M059J (cell line): ENCODE results near the gene ADRA2B. TPM values are rescaled to one million over a fixed set of nuclear protein-coding genes. Genes with fewer than 3 reads are reported as not detected.
"Not testable (repeated sequence)": the region's sequence is repeated elsewhere in the genome, so short reads cannot be mapped to it uniquely, and the experiment has no call there.

Experiments used
- DNase-seq: peaks from one replicate; pipeline ENCODE4 v3.0.0-alpha.2; 2012; ENCODE audit warnings: low read depth
- total RNA-seq: library from RNA; depleted of rRNA; stranded (reverse); fragments of >200 nt; shearing (Covaris generic); gene quantifications from 2 replicates; pipeline ENCODE4 v1.2.3, GENCODE V29; 2014; rRNA removed

The ADRA2B gene
- total RNA-seq, 1 experiment from 2014 or later, result not detected

- not testable (repeated sequence) for DNase-seq
Measured at GRCh38 chr2:96069878-96070277, 46.5 kb downstream of the ADRA2B start.

- not testable (repeated sequence) for DNase-seq
Measured at GRCh38 chr2:96067902-96068581, 48.3 kb downstream of the ADRA2B start.

GRCh38 chr2:96067098-96067660, 49.2 kb downstream of the ADRA2B start:
- not testable (repeated sequence) for DNase-seq

- not testable (repeated sequence) for DNase-seq
Measured at GRCh38 chr2:96066511-96066910, 49.9 kb downstream of the ADRA2B start.

- not testable (repeated sequence) for DNase-seq
Measured at GRCh38 chr2:96065954-96066353, 50.4 kb downstream of the ADRA2B start.

GRCh38 chr2:96065381-96065930, 50.9 kb downstream of the ADRA2B start:
- DNase-seq, result no peak

- not testable (repeated sequence) for DNase-seq
Measured at GRCh38 chr2:96064760-96065159, 51.6 kb downstream of the ADRA2B start.

GRCh38 chr2:96064047-96064675, 52.2 kb downstream of the ADRA2B start:
- DNase-seq, result not testable (repeated sequence)

GRCh38 chr2:96063116-96063899, 53.1 kb downstream of the ADRA2B start:
- peak; percentile 68 for DNase-seq

Other genes with a start within 250 kb of the ADRA2B start
- 7.1 TPM in 2 replicates for gene ANKRD36C, start 124.7 kb downstream of the ADRA2B start, total RNA-seq
- not detected in 2 replicates for gene GPAT2, start 81.7 kb downstream of the ADRA2B start, total RNA-seq
- 0.17 TPM in 1 of 2 replicates, not detected in the other for gene ASTL, start 21.9 kb upstream of the ADRA2B start, total RNA-seq
- 75.8 and 103 TPM in 2 replicates for gene DUSP2, start 28.9 kb upstream of the ADRA2B start, total RNA-seq
- 134 and 160 TPM in 2 replicates for gene STARD7, start 92.3 kb upstream of the ADRA2B start, total RNA-seq
- 33.8 and 45.3 TPM in 2 replicates for gene TMEM127, start 149.4 kb upstream of the ADRA2B start, total RNA-seq
- 89.1 and 115 TPM in 2 replicates for gene CIAO1, start 149.7 kb upstream of the ADRA2B start, total RNA-seq
- 26.8 and 51.4 TPM in 2 replicates for gene SNRNP200, start 189.0 kb upstream of the ADRA2B start, total RNA-seq
- gene ITPRIPL1, start 208.7 kb upstream of the ADRA2B start, total RNA-seq, result 1.3 and 3.2 TPM in 2 replicates
- 35.5 and 53.6 TPM in 2 replicates for gene NCAPH, start 219.2 kb upstream of the ADRA2B start, total RNA-seq